ENCODE measurements around the gene TNXB.
A peak's percentile ranks its signal among the peaks of the same experiment; 100 is the strongest.
"Not testable (repeated sequence)": the region's sequence is repeated elsewhere in the genome, so short reads cannot be mapped to it uniquely, and the experiment has no call there.

Gene TNXB

DNA sequence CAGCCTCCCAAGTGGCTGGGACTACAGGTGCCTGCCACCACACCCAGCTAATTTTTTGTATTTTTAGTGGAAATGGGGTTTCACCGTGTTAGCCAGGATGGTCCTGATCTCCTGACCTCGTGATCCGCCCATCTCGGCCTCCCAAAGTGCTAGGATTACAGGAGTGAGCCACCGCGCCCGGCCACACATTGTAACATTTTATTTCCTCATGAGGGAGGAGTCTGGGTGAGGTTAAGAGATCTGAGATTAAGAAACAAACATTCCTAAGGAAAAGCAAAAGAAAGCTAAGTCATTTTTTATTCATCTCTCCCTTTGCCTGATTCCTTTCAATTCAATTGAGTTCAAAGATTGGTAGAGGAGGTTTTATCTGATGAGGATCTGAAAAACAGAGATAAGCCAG, 35.1 kb upstream of the TNXB start:
- DNase-seq (ENCODE audit: low read depth in 2 of 2): not testable (repeated sequence)

DNA sequence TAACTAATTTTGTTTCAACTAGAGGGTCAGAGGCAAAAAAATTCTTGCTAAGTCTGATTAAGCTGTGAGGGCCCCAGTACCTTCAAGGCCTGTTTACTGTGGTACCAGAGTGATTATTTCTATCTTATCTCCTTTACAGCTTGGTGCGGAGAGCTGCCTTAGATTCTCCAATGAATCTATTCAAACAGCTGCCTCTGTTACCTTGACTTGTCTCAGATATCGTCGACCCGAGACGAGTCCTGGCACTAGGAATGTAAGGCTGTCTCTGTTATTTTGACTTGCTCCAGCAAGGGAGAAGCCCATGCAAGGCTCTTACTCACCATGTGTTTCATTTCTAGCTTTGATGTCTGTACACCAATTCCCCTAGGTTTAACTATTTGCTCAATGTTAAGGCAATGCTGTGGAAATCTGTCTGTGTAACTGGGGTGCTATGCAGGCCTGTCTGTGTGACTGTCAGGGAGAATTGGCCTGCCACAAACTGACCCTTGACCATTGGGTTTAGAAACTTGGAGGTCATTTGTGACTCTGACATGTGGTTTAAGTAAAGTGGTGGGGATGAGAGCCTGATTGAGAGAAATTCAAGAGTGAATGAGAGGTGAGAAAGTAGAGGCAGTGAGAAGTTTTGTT, 31.4 kb upstream of the TNXB start:
- no peak for DNase-seq (ENCODE audit: low read depth in 2 of 2)

DNA sequence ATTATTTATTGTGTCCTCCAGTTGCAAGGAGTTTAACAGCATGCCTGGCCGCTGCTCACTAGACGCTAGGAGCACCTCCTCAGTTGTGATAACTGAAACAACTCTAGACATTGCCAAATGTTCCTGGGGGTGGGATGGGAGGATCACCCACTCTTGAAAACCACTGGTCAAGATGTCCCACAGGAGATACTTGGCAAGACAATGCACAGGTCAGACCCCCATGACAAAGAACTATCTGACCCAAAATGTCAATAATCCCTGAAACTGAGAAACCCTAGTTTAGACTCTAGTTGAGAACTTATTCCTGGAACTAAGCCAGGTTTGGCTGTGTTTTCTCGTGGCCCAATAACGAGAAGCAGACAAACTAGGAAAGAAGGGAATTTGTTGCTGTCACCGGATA, 30.5 kb upstream of the TNXB start:
- DNase-seq (ENCODE audit: low read depth in 2 of 2): no peak

DNA sequence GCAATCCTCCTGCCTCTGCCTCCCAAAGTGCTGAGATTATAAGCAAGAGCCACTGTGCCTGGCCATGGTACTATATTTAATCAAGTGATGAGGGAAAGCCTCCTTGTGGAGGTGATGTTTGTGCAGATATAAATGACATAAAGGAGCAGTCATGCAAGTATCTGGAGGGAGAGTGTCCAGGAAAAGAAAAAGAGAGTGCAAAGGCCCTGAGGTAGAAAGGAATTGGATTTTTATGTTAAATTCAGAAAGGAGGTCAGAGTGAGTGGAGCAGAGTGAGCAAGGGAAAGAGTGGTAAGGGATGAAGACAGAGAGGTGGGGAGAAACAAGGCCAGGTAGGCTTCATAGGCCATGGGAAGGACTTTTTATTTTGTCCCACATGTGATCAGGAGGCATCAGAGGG, 28.3 kb upstream of the TNXB start:
- no peak for DNase-seq (ENCODE audit: low read depth in 2 of 2)

DNA sequence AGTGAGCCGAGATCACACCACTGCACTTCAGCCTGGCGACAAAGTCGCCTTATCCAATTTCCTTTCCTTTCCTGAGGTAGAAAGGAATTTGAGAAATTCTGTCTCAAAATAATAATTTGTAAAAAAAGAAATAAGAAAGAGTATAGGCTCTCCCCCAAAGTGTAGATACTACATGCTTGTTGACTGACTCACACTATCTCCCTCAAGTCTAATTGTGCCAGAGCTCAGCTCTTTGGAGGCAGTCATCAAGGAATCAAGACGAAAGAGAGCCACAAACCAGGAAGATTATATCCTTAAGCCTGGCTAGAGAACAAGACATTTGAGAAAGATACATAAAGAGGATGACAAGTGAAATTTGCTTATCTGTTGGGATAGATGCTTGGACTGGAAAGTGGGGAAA, 24.6 kb upstream of the TNXB start:
- no peak for DNase-seq (ENCODE audit: low read depth in 2 of 2)

DNA sequence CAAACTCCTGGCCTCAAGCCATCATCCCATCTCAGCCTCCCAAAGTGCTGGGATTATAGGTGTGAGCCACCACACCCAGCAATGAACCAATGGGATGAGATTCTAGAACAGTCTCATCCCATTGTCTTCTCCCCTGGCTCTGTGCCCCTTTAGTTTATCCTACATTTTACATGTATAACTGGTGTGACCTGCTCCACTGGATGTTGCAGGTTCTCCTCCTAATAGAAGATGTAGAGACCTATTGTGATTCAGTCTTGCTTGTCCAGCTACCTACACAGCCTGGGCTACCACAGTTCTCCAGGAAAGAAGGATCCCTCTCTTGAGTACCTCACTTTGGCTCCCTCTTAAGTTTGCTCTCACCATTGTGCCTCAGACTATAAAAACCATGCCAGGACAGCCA, 23.0 kb upstream of the TNXB start:
- DNase-seq (ENCODE audit: low read depth in 2 of 2): no peak

DNA sequence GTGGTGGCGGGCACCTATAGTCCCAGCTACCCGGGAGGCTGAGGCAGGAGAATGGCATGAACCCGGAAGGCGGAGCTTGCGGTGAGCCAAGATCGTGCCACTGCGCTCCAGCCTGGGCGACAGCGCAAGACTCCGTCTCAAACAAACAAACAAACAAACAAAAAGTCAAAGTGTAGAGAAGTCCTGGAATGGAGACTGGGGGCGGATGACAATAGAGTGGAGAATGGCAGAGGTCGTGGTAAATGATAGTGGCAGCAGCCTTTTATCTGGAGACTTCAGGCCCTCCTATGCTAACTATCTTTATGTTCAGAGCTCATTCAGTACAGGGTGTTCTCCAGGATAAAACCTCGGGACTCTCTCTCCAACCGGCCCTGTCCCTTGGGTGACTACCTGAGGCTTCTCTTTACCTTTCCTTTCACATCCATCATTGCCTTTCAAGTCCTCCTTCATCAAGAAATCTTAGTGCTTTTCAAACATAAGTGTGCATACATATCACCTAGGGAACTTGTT, 22.4 kb upstream of the TNXB start:
- DNase-seq (ENCODE audit: low read depth in 2 of 2): no peak

DNA sequence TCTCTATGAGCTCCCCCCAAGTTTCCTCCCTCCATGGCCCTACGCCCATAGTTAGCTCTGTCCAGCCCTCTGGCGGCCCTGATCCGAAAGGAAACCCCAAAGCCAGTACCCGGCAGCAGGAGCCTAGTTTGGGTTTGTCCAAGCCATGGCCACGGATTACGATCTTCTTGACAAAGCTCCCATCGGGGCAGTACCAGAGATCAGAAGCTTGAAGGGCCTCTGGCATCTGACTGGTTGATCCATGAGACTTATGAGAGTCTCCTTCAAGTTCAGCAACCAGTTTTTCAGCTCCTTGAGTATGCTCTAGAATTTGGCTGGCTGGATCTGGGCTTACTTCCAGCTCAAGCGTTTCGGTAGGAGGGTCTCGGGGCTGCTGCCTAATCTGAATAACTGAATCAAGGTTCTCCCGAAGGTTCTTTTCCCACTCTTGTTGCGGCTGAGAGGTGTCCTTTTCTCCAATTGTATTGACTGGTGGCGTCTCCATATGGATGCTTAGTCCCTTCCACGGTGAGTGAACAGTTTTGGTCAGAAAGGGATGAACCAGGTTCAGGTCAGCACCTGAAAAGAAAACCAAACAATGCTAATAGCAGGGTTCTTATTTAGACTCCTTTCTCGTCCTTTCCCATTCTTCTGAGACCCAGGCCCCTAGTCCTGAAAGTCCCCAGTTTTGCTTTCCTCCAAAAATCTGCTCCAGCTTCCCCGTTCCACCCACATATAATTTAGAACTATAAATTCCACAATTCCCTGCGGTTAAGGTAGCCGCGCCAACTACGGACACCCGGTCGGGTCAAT, 20.4 kb upstream of the TNXB start:
- no peak for DNase-seq (ENCODE audit: low read depth in 2 of 2)

DNA sequence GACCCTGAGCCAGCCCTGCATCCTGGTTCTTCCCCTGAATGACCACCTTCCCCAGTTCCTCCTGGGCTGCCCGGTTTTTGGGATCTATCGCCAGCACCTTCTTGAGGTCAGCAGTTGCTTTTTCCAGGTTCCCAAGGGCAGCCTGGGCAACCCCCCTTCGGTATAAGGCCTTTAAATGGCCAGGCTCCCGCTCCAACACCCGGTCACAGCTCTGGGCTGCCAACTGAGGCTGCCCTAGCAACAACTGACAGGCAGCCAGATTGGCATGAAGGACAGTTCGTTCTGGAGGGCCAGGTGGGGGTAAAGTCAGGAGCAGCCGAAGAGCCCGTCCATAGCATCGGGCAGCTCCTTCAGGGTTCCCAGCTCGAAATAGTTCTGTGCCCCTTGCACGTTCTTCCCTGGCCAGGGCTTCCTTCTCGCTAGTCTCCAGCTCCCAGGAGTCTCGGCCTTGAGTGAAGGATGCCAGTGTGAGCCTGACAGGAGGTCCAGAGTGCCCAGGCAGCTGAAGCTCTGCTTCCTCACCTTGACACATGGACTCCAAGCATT, 19.7 kb upstream of the TNXB start:
- DNase-seq (ENCODE audit: low read depth in 2 of 2): no peak

DNA sequence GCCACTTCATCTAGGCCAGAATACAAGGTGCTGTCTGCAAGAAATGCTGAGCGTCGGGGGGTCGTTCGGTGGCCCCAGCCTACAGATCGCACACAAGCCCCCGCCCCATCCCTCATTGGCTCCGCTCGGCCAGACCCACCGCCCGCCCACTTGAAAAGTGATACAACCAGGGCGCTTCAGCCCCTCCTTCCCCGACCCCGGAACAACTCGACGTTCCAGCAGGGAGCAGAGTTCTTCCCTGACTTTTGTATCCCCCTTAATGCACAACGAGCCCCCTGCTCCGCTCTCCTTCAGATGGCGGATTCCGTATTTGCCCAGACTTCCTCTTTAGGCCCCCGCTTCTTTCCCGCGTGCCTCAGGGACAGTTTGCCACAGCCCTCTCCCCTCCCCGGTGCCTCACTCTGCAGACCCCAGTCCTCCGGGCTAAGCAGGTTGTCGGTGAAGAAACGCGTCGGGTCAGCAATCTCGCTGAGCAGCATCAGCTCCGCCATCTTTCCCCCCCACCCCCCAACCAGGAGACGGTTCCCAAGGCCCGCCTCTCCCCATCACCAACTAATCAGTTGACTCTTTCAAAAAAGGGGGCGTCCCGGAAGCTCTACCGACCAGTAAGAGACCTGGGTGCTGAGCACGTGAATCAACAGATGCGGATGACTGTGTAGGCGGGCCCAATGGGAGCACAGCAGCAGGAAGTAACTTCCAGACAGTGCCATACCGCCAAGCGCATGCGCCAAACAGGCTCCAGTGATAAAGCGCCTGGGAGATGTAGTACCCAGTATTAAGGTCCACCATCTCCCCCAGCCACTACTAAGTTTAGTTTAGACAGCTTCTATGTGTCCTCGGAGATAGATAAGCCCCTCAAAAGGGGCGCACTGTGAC, 18.8 kb upstream of the TNXB start, which contains the start of gene ATF6B:
Gene ATF6B (minus strand): TSS at position 530 of the 876 bp plus-strand sequence. CDS start 39 bp downstream, at position 491.
- DNase-seq (ENCODE audit: low read depth in 2 of 2): peak; percentile 96

DNA sequence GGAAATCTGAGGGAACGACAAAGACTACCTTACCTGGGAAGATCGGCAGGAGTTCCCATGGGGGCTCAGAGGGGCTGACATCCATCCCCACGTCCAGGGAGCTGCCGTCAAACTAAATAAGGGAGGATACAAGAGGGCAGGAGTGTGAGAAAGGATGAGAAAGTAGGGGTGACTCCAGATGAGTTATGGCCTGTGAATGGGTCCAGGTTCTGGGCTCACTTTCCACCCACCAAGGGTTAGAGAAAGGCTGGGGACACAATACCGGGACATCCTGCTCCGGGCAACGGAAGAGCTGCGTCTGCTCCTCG, 18.2 kb upstream of the TNXB start:
- DNase-seq (ENCODE audit: low read depth in 2 of 2): no peak

DNA sequence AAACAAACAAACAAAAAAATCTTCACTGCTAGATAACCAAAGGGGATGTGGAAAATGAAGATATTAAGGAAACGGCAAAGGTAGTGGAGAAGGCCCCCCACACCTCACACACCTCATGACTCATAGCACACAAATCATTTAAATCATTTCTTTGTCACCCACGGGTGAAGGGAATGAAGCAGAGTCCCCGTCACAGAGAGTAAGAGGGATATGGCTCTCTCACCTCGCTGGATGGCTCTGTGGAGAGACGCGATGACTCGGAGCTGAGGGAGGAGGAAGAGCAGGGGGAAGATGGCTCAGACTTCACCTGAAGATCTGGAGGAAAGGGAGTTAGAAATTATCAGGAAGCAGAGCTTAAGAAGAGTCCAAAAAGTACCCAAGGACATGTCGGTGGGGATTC, 17.7 kb upstream of the TNXB start:
- no peak for DNase-seq (ENCODE audit: low read depth in 2 of 2)

DNA sequence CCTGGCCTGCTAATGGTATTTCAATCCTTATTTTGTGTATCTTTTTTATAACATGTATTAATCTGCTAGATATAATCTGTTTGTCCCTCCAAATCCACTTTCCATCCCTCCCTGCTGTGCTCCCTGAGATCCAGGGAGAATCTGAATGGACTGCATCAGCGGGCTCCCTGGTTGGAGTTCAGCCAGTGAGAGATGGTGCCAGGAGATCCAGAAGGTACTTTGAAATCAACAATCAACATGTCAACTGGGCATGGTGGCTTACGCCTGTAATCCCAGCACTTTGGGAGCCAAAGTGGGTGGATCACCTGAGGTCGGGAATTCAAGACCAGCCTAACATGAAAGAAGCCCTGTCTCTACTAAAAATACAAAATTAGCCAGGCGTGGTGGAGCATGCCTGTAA, 14.5 kb upstream of the TNXB start:
- no peak for DNase-seq (ENCODE audit: low read depth in 2 of 2)

DNA sequence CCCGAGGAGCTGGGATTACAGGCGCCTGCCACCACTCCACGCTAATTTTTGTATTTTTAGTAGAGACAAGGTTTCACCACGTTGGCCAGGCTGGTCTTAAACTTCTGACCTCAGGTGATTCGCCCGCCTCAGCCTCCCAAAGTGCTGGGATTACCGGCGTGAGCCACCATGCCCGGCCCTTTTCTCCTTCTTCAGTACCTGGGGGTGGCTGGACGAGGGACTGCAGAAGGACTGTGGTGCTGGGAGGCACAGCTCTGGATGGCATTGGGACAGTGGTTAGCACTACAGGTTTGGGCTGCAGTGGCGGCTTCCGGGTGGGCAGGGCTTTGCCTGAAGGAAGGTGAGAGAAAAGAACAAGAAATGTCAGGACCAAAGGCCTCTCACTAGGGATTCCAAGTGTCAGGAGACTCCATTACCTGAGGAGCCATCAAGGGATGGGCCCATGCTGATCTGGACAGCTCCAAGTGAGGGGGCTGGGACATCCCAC, 11.5 kb upstream of the TNXB start:
- no peak for DNase-seq (ENCODE audit: low read depth in 2 of 2)

DNA sequence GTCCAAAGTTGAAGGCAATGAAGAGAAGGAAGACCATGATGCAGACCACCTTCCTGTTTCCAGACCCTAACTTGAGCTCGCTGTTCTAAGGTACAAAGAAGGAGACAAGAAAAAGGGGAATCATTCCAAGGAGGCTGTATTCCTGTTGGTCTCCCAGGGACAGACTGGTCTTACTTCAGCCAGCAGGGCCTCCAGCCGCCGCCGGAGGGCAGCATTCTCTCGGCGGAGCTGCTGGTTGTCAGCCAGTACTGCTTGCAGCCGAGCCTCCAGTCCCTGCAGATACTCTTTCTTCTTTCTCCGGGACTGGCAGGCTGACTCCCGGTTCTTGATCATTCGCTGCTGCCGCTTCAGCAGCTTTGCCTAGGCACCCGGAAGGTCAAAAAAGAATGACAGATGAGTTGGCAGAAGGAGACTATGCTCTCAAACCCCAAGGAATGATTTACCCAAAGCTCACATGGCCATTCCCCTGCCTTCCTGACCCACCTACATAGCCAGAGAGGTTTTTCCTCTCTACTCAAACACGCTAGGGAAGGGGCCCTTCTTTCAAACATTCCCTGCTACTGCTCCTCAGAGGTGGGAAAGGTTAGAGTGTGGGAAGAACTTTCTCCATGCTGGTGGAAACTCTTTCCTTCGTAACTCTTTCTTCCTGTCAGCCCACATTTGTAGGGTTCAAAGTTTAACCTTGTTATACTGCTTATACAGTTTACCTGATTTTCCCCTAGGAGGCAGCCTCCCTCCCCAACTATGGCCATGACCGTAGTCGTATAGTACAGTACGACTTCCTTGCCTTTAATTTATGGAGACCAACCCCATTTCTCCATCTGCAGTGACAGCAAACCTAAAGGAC, 9.9 kb upstream of the TNXB start:
- DNase-seq (ENCODE audit: low read depth in 2 of 2): peak; percentile 43 to 54

DNA sequence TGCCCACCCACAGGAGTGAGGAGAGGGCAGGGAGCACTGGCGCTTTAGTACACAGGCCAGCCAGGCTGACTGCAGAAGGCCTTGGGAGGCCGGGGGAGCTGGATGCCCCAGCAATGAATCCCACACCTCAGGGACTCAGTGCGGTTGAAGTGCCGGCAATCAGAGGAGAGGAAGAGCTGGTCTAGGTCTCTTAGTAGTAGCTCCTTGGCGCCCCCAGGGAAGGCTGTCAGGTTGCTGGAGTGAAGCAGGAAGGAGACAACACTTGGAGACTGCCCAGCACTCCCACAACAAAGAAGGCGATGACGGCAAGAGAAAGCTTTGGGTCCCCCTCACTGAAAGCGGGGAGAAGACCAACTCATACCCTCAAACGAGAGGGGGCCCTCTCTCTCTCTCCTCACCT, 8.3 kb upstream of the TNXB start:
- DNase-seq (ENCODE audit: low read depth in 2 of 2): no peak

DNA sequence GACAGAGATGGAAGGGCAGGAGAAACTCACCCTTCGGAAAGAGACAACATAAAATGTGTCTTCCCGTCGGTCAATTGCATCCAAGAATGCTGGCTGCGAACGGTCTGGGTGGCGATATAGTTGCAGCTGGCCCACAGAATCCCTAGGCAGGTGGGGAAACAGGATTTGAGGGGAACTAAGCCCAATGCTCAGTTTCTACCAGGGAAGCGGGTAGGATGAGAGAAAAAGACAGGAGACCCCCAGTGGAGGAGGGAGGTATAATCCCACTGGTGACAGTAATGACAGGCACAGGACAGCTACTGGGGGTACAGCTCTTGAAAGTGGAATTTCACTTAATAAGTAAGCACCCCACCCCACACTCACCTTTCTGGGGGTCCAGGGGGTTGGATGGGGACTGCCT, 7.5 kb upstream of the TNXB start:
- no peak for DNase-seq (ENCODE audit: low read depth in 2 of 2)

DNA sequence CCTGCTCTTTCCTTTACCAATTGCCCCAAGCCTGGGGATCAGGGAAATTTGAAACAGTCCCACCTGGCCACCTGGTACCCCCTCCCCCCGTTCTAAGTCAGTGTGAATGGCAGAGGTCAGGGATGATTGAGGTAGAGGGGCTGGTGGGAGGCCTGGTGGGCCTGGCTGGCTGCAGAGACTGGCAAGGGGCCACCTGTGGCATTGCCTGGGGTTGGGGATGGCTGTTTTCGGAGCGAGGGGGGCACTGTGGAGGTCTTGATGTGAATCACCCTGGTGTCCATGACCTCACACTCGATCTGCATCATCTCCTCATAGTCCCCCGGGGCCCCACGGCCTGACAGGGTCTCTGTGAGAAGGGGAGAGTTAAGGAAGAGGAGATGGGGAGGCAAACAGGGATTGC, 6.5 kb upstream of the TNXB start:
- no peak for DNase-seq (ENCODE audit: low read depth in 2 of 2)

DNA sequence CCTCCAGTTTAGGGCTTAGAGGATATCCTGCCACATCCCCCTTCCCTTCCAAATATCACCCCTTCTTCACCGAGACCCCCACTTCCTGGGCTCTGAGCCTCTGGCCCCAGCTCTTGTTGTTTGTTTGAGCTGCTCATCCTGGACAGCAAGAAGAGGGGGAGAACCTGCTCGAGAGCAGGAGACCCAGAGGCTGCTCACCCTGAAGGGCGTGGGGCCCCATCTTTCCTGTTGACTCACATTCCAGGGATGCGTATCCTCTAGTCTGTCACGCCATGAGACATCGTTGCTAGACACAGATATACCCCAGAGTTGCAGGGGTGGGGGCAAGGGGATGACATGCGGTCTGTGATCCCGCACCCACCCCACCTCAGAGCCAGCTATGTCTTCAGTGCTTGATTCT, 5.7 kb upstream of the TNXB start:
- DNase-seq (ENCODE audit: low read depth in 2 of 2): no peak

DNA sequence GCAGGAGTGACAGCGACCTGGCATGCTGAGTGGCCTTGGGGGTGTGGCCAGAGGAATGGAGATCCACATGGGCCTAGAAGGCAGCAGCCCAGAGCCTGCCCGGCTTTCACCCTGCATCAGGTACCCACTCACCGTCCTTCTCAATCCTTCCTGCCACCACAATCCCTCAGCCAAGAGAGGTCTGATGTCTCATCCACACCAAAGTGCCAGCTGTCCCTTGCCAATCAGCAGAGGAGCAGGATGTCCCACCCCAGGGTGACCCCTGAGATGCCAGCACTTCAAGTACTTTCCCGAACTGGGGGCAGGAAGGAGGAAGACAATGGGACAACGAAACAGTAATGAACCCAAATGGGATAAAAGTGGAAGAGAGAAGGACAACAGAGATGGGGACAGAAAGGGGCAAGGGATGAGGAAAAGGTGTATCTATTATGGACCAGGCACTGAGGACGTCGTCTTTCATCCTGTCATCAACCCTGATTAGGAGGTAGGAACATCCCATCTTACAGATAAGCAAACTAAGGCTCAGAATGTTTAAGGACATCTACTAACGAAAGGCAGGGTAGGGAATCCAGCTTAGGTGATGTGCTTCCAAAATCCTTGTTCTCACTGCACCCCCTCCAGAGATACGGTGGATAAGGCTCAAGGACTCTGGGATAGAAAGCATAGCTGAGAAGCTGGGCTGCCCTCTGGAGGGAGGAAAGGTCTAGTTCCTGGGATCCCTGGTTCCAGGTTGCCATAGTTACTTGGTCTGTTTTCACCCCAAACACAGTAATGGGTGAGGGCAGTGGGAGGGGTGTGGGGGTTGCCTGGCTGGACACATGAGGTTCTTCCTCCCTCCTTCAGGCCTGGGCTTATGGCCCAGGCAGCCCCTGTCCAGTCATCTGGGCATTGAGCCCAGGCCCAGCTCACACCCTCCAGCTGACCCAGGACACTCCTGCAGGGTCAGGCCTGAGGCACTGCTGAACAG, 4.5 kb upstream of the TNXB start:
- DNase-seq (ENCODE audit: low read depth in 2 of 2): no peak

Measured in stimulated activated CD8-positive, alpha-beta memory T cell treated with anti-CD3 and anti-CD28 coated beads, Interleukin-15, amount 100 ng/mL, for 48 hours (primary cell).